Testis (tissue), 3 donors: ENCODE data around the gene TEN1. TPM values are rescaled to one million over a fixed set of nuclear protein-coding genes. Genes with fewer than 3 reads are reported as not detected.
"Not testable (repeated sequence)": the region's sequence is repeated elsewhere in the genome, so short reads cannot be mapped to it uniquely, and the experiment has no call there.

Experiments
- DNase-seq: peaks from one replicate; pipeline ENCODE4 v3.0.0-alpha.2; 2019
- H3K27ac ChIP-seq, 2 donors: fragments of 200-600 bp; sonication (generic); one replicate each; pipeline ENCODE4 v1.5.1; 2019
- H3K27me3 ChIP-seq: fragments of 200-600 bp; sonication (generic); one replicate; pipeline ENCODE4 v1.5.1; 2019
- H3K36me3 ChIP-seq: fragments of 200-600 bp; sonication (generic); one replicate; pipeline ENCODE4 v1.5.1; 2017; ENCODE audit warnings: low read depth; ENCODE audit errors: missing control alignments
- H3K4me1 ChIP-seq: fragments of 200-600 bp; sonication (generic); one replicate; pipeline ENCODE4 v1.5.1; 2019
- H3K4me3 ChIP-seq, 2 donors: fragments of 200-600 bp; sonication (generic); one replicate each; pipeline ENCODE4 v1.5.1; 2017 to 2019
- H3K9me3 ChIP-seq: fragments of 200-600 bp; sonication (generic); one replicate; pipeline ENCODE4 v1.5.1; 2017
- POLR2A ChIP-seq: fragments of 450-650 bp; IDR thresholded peaks from one replicate; pipeline ENCODE4 v1.6.1; 2017; ENCODE audit warnings: antibody characterized with exemption, mild to moderate bottlenecking, moderate library complexity
- WGBS, 2 donors: methylation state at CpG; one replicate each; pipeline ENCODE4 v1.1.5; 2018; 5-methylcytosine and 5-hydroxymethylcytosine counted together
- intact Hi-C: fragments of 100-400 bp; cut with DNase I; formaldehyde crosslinking; loops from one replicate; pipeline ENCODE4 v1.15.1; 2023; ENCODE audit warnings: low total_unique reads
- polyA plus RNA-seq: library from polyadenylated mRNA; stranded (reverse); fragments of 350-450 nt; fragmentation: Illumina TruSeq; extraction: RNeasy Lipid Tissue Mini Kit (QIAGEN cat#74804); gene quantifications from one replicate; pipeline ENCODE4 v1.2.3, GENCODE V29; 2014; ENCODE audit warnings: low read depth, low replicate concordance; ENCODE audit not compliant: insufficient read depth
- total RNA-seq, 2 donors: library from RNA; depleted of rRNA; stranded (reverse); fragments of >200 nt; gene quantifications; one replicate each; pipeline ENCODE4 v1.2.3, GENCODE V29; 2016
- TF ChIP-seq, protein P1 (sequence below), 3 experiments: fragments of 450-650 bp in 2 of 3; fragments of 200-600 bp in 1 of 3; sonication (generic) in 1 of 3; IDR thresholded peaks; one replicate each; pipeline ENCODE4 v1.5.1; 2016 to 2019; ENCODE audit warnings: antibody characterized with exemption in 3 of 3, mild to moderate bottlenecking in 2 of 3, moderate library complexity in 1 of 3

Gene TEN1
- total and polyA plus RNA-seq, 3 donors from 2014 or later: 15.4 to 19.5 (median 17.8) TPM

DNA sequence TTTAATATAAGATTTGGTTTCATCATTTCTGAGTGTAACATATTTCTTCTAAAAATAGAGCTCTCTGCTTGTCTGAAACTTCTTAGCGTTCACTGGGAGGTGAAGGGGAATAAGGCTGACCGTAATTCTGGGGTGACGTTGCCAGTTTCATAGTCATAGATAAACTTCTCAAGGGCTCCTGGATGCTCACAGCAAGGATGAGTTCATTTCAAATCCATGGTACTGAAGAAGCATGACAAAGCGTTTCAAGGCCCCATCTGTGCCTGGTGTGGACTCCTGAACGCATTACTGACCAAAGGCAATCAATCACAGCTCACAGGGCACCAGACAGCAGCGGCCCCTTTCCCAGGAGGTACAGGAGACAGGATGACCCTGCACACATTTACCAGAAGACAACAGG, 60.1 kb downstream of the TEN1 start:
- WGBS, 2 donors: 73 to 86% methylated on average over 6 of the region's 6 CpGs
- Histone ChIP-seq H3K9me3 (no peaks in the 10 kb centered on the region), H3K4me1 (peaks cover 11% of the 10 kb centered on the region), H3K36me3 (no peaks in the 10 kb centered on the region), H3K27me3 (no peaks in the 10 kb centered on the region), H3K27ac (no peak overlapping the region), H3K4me3 (no peak overlapping the region)
- no peak for DNase-seq
- intact Hi-C loops: no loop called here
- no peak for TF ChIP-seq POLR2A
- TF ChIP-seq, protein P1, sequence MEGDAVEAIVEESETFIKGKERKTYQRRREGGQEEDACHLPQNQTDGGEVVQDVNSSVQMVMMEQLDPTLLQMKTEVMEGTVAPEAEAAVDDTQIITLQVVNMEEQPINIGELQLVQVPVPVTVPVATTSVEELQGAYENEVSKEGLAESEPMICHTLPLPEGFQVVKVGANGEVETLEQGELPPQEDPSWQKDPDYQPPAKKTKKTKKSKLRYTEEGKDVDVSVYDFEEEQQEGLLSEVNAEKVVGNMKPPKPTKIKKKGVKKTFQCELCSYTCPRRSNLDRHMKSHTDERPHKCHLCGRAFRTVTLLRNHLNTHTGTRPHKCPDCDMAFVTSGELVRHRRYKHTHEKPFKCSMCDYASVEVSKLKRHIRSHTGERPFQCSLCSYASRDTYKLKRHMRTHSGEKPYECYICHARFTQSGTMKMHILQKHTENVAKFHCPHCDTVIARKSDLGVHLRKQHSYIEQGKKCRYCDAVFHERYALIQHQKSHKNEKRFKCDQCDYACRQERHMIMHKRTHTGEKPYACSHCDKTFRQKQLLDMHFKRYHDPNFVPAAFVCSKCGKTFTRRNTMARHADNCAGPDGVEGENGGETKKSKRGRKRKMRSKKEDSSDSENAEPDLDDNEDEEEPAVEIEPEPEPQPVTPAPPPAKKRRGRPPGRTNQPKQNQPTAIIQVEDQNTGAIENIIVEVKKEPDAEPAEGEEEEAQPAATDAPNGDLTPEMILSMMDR (IDR thresholded peaks at IDR 0.05): no peak

DNA sequence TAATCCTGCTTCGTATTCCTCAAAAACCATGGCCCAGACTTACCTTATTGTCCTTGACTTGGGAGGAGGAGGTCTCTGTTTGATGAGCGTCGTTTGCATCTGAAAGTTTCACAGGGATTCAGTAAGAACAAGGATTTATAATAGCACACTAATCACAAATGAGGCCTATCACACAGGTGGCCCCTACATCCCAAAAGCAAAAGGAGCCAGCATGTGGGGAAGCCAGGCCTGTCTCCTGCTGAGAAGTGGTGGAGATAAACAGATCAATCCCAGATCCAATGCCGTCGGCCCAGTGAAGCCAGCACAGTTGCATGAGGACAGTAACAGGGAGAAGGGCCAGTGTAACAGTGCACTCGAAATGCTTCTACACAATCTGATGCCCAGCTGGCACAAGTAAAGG, 61.3 kb downstream of the TEN1 start:
- H3K27ac ChIP-seq: no peak overlapping the region
- TF ChIP-seq POLR2A: no peak
- TF ChIP-seq, protein P1 (IDR thresholded peaks at IDR 0.05): no peak
- H3K4me1 ChIP-seq: peaks cover 7% of the 10 kb centered on the region
- WGBS, 2 donors: 82 to 83% methylated on average over 6 of the region's 6 CpGs
- no peaks in the 10 kb centered on the region for H3K9me3 ChIP-seq
- DNase-seq: no peak
- H3K27me3 ChIP-seq: no peaks in the 10 kb centered on the region
- H3K4me3 ChIP-seq: no peak overlapping the region
- intact Hi-C loops: no loop called here
- H3K36me3 ChIP-seq: no peaks in the 10 kb centered on the region

DNA sequence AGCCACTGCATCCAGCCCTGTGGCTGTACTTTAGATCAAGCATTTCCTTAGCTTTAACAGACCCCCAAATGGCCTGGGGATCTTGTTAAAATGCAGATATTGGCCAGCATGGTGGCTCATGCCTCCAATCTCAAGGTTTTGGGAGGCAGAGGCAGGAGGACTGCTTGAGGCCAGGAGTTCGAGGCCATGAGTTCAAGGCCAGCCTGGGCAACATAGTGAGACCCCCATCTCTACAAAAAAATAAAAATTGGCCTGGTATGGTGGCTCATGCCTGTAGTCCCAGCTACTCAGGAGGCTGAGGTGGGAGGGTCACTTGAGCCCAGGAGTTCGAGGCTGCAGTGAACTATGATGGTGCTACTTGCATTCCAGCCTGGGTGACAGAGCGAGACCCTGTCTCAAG, 63.8 kb downstream of the TEN1 start:
- intact Hi-C loops: not testable (repeated sequence)
- 96 to 100% methylated on average over 3 of the region's 3 CpGs for WGBS, 2 donors

DNA sequence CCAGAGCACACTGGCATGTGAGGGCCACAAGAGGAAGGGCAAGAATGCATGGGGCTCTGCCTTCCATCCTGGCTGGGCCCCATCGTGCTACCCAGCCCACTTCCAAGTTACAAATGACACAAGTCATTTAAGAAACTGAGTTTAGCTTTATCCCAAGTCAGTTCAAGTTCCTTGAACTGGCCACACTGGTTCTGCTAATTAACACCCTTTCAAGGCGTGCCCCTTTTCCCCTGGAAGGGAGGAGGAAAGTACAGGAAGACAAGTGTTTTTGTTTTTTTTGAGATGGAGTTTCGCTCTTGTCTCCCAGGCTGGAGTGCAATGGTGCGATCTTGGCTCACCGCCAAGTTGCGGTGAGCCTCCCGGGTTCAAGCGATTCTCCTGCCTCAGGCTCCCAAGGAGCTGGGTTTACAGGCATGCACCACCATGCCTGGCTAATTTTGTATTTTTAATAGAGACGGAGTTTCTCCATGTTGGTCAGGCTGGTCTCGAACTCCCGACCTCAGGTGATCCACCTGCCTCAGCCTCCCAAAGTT, 65.5 kb downstream of the TEN1 start:
- H3K27me3 ChIP-seq, H3K27ac ChIP-seq, H3K36me3 ChIP-seq, H3K9me3 ChIP-seq, DNase-seq, H3K4me3 ChIP-seq, intact Hi-C loops, H3K4me1 ChIP-seq: not testable (repeated sequence)
- 77 to 80% methylated on average over 11 of the region's 11 CpGs for WGBS, 2 donors

More for the DNA sequence above, 63.8 kb downstream of the TEN1 start:
- not testable (repeated sequence) for H3K27ac ChIP-seq, H3K4me1 ChIP-seq, H3K27me3 ChIP-seq, H3K4me3 ChIP-seq, DNase-seq, H3K36me3 ChIP-seq, H3K9me3 ChIP-seq

DNA sequence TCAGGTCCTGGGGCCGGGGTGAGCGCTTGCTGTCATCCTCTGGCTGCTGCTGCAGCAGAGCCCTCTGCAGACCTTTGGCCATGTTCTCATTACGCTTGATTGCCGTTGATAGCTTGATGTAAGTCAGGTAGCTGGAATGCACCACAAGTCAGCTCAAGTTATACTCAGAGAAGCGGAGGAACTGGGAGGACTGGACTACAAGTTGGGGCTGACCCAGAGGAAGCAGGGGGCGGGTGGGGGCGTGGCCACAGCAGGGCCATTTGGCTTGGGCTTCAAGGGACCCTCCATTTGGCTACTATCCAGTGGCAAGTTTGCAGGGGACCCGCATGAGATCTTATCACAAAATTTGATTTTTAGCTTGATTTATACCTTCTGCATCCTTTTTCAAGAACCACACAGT, 67.0 kb downstream of the TEN1 start:
- WGBS, 2 donors: 90 to 95% methylated on average over 7 to 8 of the region's 8 CpGs
- no peak overlapping the region for H3K4me3 ChIP-seq
- intact Hi-C loops: no loop called here
- no peaks in the 10 kb centered on the region for H3K4me1 ChIP-seq
- TF ChIP-seq POLR2A: no peak
- TF ChIP-seq, protein P1 (IDR thresholded peaks at IDR 0.05): no peak
- H3K27me3 ChIP-seq: no peaks in the 10 kb centered on the region
- H3K27ac ChIP-seq: no peak overlapping the region
- H3K9me3 ChIP-seq: no peaks in the 10 kb centered on the region
- no peaks in the 10 kb centered on the region for H3K36me3 ChIP-seq
- DNase-seq: no peak

DNA sequence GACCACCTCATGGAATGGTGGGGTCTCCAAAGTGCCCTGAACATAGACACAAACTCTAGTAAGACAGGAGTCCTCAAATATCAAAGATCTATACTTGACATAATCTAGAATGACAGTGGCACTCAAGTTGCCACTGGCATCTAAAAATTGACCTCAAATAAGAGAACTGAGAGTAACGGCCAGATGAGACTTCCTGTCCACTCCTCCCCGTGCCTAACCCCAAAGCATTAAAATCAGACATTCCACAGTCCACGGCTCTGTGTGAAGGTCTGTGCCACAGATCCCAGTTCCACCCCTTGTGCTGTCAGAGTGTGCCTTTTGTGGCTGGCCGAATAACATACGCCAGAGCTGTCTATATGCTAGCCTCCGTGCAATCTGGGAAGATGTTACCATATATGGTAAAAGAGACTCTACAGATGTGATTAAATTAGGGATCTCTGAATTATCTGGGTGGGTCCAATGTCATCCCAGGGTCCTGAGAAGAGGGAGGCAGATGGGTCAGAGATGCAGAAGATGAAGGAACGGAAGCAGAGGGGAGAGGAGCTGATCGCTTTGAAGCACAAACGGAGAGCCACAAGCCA, 69.1 kb downstream of the TEN1 start:
- Histone ChIP-seq H3K9me3 (no peaks in the 10 kb centered on the region), H3K27me3 (no peaks in the 10 kb centered on the region), H3K4me3 (no peak overlapping the region), H3K36me3 (no peaks in the 10 kb centered on the region), H3K4me1 (no peaks in the 10 kb centered on the region), H3K27ac (no peak overlapping the region)
- TF ChIP-seq POLR2A: no peak
- intact Hi-C loops: no loop called here
- no peak for DNase-seq
- whole genome bisulfite sequencing, 2 donors: 82 to 84% methylated on average over 9 of the region's 9 CpGs
